ENCODE measurements around the gene GPD1.

GPD1 gene

GRCh38 chr12:50109319-50109718 is 5.5 kb downstream of the GPD1 start:
- Histone ChIP-seq H3K27me3 (replicated peaks) (no peaks in the 10 kb centered on the region), H3K36me3 (replicated peaks) (no peaks in the 10 kb centered on the region), H3K27ac (no peak overlapping the region), H3K4me3 (ENCODE audit: low read depth, low read length) (no peak overlapping the region)
- no peak for DNase-seq
- in situ Hi-C loops (cut with HindIII; ENCODE audit: low pct_ligation_motif_present, low sequenced_read_pairs), result no loop called here
- no peak for TF ChIP-seq CTCF (IDR thresholded peaks at IDR 0.05; ENCODE audit: low read depth, low read length, missing control alignments)

- Histone ChIP-seq H3K27ac (no peak overlapping the region), H3K4me3 (ENCODE audit: low read depth, low read length) (no peak overlapping the region), H3K36me3 (replicated peaks) (no peaks in the 10 kb centered on the region), H3K27me3 (replicated peaks) (no peaks in the 10 kb centered on the region)
- DNase-seq, result no peak
- in situ Hi-C loops (cut with HindIII; ENCODE audit: low pct_ligation_motif_present, low sequenced_read_pairs), result no loop called here
- no peak for TF ChIP-seq CTCF (IDR thresholded peaks at IDR 0.05; ENCODE audit: low read depth, low read length, missing control alignments)
Measured at GRCh38 chr12:50110127-50110761, 6.4 kb downstream of the GPD1 start.

GRCh38 chr12:50110762-50111351 is 7.0 kb downstream of the GPD1 start:
- H3K4me3 ChIP-seq (ENCODE audit: low read depth, low read length), result peak overlapping the region; percentile 49
- H3K27me3 ChIP-seq (replicated peaks), result no peaks in the 10 kb centered on the region
- no peaks in the 10 kb centered on the region for H3K36me3 ChIP-seq (replicated peaks)
- DNase-seq, result no peak
- in situ Hi-C loops (cut with HindIII; ENCODE audit: low pct_ligation_motif_present, low sequenced_read_pairs), result no loop called here
- H3K27ac ChIP-seq, result peak overlapping the region; percentile 7
- TF ChIP-seq CTCF (IDR thresholded peaks at IDR 0.05; ENCODE audit: low read depth, low read length, missing control alignments), result no peak

- no peaks in the 10 kb centered on the region for H3K27me3 ChIP-seq (replicated peaks)
- in situ Hi-C loops (cut with HindIII; ENCODE audit: low pct_ligation_motif_present, low sequenced_read_pairs), result no loop called here
- no peak for DNase-seq
- peak overlapping the region; percentile 49 for H3K4me3 ChIP-seq (ENCODE audit: low read depth, low read length)
- H3K27ac ChIP-seq, result no peak overlapping the region
- peaks cover 3% of the 10 kb centered on the region for H3K36me3 ChIP-seq (replicated peaks)
- no peak for TF ChIP-seq CTCF (IDR thresholded peaks at IDR 0.05; ENCODE audit: low read depth, low read length, missing control alignments)
Measured at GRCh38 chr12:50111395-50111692, 7.5 kb downstream of the GPD1 start.

- Histone ChIP-seq H3K4me3 (ENCODE audit: low read depth, low read length) (peak within 1 kb of the TSS; percentile 100), H3K36me3 (replicated peaks) (peaks cover 3% of the 10 kb centered on the region), H3K27ac (peak within 1 kb of the TSS; percentile 87), H3K27me3 (replicated peaks) (no peaks in the 10 kb centered on the region)
- TF ChIP-seq CTCF (IDR thresholded peaks at IDR 0.05; ENCODE audit: low read depth, low read length, missing control alignments), result peak; percentile 94
- DNase-seq, result peak; percentile 99
- in situ Hi-C loops (cut with HindIII; ENCODE audit: low pct_ligation_motif_present, low sequenced_read_pairs), result no loop called here
Measured at GRCh38 chr12:50111693-50112455, 8.1 kb downstream of the GPD1 start, which contains the start of gene COX14. TSS of gene COX14 (plus strand) at chr12:50112236. CDS start at chr12:50120044, 7,808 bp downstream.
